Measurements from ENCODE around the gene TEC.

TEC gene

DNA sequence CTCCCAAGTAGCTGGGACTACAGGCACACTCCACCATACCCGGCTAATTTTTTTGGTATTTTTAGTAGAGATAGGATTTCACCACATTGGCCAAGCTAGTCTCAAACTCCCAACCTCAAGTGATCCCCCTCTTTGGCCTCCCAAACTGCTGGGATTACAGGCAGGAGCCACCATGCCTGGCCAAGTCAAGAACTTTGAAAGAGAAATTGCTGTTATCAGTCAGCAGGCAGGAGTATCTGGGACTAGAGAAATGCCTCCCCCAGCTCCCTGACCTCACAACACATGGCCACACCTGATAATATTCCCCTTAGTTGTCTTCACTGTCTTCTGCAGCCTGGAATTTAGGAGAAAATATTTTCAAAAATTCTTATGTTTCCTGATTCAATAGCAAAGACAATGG lies 143.0 kb downstream of the TEC start:
- H3K79me2 ChIP-seq (ENCODE audit: insufficient read depth, low read depth) = no peaks in the 10 kb centered on the region
- no peaks in the 10 kb centered on the region for H3K27me3 ChIP-seq (ENCODE audit: insufficient read depth, low read depth)
- H3K27ac ChIP-seq = no peak overlapping the region
- no peak overlapping the region for H3K4me3 ChIP-seq (IDR thresholded peaks at IDR 0.05; ENCODE audit: insufficient read depth, low read depth, low read length)
- no peak overlapping the region for H2AFZ ChIP-seq (ENCODE audit: low read depth)
- H4K20me1 ChIP-seq (ENCODE audit: insufficient read depth) = no peaks in the 10 kb centered on the region
- TF ChIP-seq, protein P1, sequence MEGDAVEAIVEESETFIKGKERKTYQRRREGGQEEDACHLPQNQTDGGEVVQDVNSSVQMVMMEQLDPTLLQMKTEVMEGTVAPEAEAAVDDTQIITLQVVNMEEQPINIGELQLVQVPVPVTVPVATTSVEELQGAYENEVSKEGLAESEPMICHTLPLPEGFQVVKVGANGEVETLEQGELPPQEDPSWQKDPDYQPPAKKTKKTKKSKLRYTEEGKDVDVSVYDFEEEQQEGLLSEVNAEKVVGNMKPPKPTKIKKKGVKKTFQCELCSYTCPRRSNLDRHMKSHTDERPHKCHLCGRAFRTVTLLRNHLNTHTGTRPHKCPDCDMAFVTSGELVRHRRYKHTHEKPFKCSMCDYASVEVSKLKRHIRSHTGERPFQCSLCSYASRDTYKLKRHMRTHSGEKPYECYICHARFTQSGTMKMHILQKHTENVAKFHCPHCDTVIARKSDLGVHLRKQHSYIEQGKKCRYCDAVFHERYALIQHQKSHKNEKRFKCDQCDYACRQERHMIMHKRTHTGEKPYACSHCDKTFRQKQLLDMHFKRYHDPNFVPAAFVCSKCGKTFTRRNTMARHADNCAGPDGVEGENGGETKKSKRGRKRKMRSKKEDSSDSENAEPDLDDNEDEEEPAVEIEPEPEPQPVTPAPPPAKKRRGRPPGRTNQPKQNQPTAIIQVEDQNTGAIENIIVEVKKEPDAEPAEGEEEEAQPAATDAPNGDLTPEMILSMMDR (conservative IDR thresholded peaks at IDR 0.05; ENCODE audit: low read depth, low read length) = no peak
- H3K4me1 ChIP-seq (ENCODE audit: low read depth, poor library complexity, severe bottlenecking) = peaks cover 20% of the 10 kb centered on the region
- H3K36me3 ChIP-seq (ENCODE audit: insufficient read depth) = no peaks in the 10 kb centered on the region
- H3K9ac ChIP-seq = no peak overlapping the region
- H3K4me2 ChIP-seq = no peak overlapping the region

GRCh38 chr4:48124870-48125269 lies 144.8 kb downstream of the TEC start:
- H4K20me1 ChIP-seq (ENCODE audit: insufficient read depth) = no peaks in the 10 kb centered on the region
- H3K27me3 ChIP-seq (ENCODE audit: insufficient read depth, low read depth) = no peaks in the 10 kb centered on the region
- H3K4me3 ChIP-seq (IDR thresholded peaks at IDR 0.05; ENCODE audit: insufficient read depth, low read depth, low read length) = no peak overlapping the region
- TF ChIP-seq, protein P1 (conservative IDR thresholded peaks at IDR 0.05; ENCODE audit: low read depth, low read length) = no peak
- H3K4me1 ChIP-seq (ENCODE audit: low read depth, poor library complexity, severe bottlenecking) = peaks cover 20% of the 10 kb centered on the region
- H3K9ac ChIP-seq = no peak overlapping the region
- no peaks in the 10 kb centered on the region for H3K36me3 ChIP-seq (ENCODE audit: insufficient read depth)
- no peak overlapping the region for H3K4me2 ChIP-seq
- H3K79me2 ChIP-seq (ENCODE audit: insufficient read depth, low read depth) = no peaks in the 10 kb centered on the region
- H3K27ac ChIP-seq = no peak overlapping the region
- no peak overlapping the region for H2AFZ ChIP-seq (ENCODE audit: low read depth)

DNA sequence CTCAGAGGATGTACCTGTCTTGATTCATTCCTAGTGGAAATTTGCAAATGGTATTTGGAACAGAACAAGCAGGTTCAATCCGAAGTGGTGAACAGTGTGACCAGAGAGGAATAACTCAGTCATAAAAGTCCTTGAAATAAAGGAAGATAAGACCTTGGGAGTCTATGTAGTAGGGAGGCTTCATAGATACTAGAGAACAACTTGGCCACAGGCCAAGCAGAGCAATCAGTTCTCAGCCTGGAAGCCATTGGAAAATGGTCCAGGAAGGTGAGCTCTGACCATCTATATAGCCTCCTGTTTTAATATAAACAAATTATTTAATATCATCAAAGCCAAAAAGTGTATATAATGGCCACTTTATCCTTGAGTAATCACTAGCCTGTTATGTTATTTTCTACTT lies 146.9 kb downstream of the TEC start:
- H3K4me2 ChIP-seq = no peak overlapping the region
- peaks cover 10% of the 10 kb centered on the region for H3K4me1 ChIP-seq (ENCODE audit: low read depth, poor library complexity, severe bottlenecking)
- H3K27me3 ChIP-seq (ENCODE audit: insufficient read depth, low read depth) = no peaks in the 10 kb centered on the region
- TF ChIP-seq, protein P1 (conservative IDR thresholded peaks at IDR 0.05; ENCODE audit: low read depth, low read length) = no peak
- H3K27ac ChIP-seq = no peak overlapping the region
- no peaks in the 10 kb centered on the region for H3K79me2 ChIP-seq (ENCODE audit: insufficient read depth, low read depth)
- H2AFZ ChIP-seq (ENCODE audit: low read depth) = no peak overlapping the region
- H4K20me1 ChIP-seq (ENCODE audit: insufficient read depth) = no peaks in the 10 kb centered on the region
- no peak overlapping the region for H3K9ac ChIP-seq
- H3K36me3 ChIP-seq (ENCODE audit: insufficient read depth) = no peaks in the 10 kb centered on the region
- H3K4me3 ChIP-seq (IDR thresholded peaks at IDR 0.05; ENCODE audit: insufficient read depth, low read depth, low read length) = no peak overlapping the region

GRCh38 chr4:48121180-48121579 lies 148.5 kb downstream of the TEC start:
- Histone ChIP-seq H4K20me1 (ENCODE audit: insufficient read depth) (no peaks in the 10 kb centered on the region), H3K27me3 (ENCODE audit: insufficient read depth, low read depth) (no peaks in the 10 kb centered on the region), H3K4me3 (IDR thresholded peaks at IDR 0.05; ENCODE audit: insufficient read depth, low read depth, low read length) (no peak overlapping the region), H2AFZ (ENCODE audit: low read depth) (no peak overlapping the region), H3K9ac (no peak overlapping the region), H3K4me1 (ENCODE audit: low read depth, poor library complexity, severe bottlenecking) (no peaks in the 10 kb centered on the region), H3K4me2 (no peak overlapping the region), H3K79me2 (ENCODE audit: insufficient read depth, low read depth) (no peaks in the 10 kb centered on the region), H3K36me3 (ENCODE audit: insufficient read depth) (no peaks in the 10 kb centered on the region), H3K27ac (no peak overlapping the region)
- TF ChIP-seq, protein P1 (conservative IDR thresholded peaks at IDR 0.05; ENCODE audit: low read depth, low read length) = no peak
